Measurements from ENCODE around the gene KMT2D.

- peak; percentile 57 for TF ChIP-seq CTCF (IDR thresholded peaks at IDR 0.05)
- TF ChIP-seq ZBTB33 (IDR thresholded peaks at IDR 0.05; ENCODE audit: borderline replicate concordance, low read depth), result no peak
- peak; percentile 93 for TF ChIP-seq MAX (IDR thresholded peaks at IDR 0.05; ENCODE audit: low read depth)
- TF ChIP-seq SIN3A (IDR thresholded peaks at IDR 0.05; ENCODE audit: borderline replicate concordance, low read depth, low read length), result peak; percentile 88
- no peak for TF ChIP-seq RFX5 (IDR thresholded peaks at IDR 0.05; ENCODE audit: low read length)
- peak; percentile 97 for TF ChIP-seq TAF1 (IDR thresholded peaks at IDR 0.05; ENCODE audit: borderline replicate concordance, low read depth, low read length)
- TF ChIP-seq POLR2AphosphoS5 (IDR thresholded peaks at IDR 0.05; ENCODE audit: low read depth, low read length), result peak; percentile 91
Observed at GRCh38 chr12:49018261-49019119, 42.1 kb downstream of the KMT2D start, which contains the start of gene PRKAG1.

Measured in SK-N-SH (cell line).